Astrocyte (in vitro differentiated cells and primary cell): Measurements from ENCODE around the gene AIFM2. TPM values are rescaled to one million over a fixed set of nuclear protein-coding genes. Genes with fewer than 3 reads are reported as not detected.

Experiments
- DNase-seq: peaks from one replicate; pipeline ENCODE4 v3.0.0-alpha.2; 2010; ENCODE audit warnings: low read depth
- FAIRE-seq: peaks from 2 replicates; lab custom pipeline; 2011; peaks lifted over from hg19 to GRCh38; lab: Jason Lieb, UNC
- H2AFZ ChIP-seq: 2 replicates; pipeline ENCODE4 v1.6.0; 2012; ENCODE audit warnings: low read depth, low read length, inconsistent platforms
- H3K27ac ChIP-seq: 2 replicates; pipeline ENCODE4 v1.5.1; 2011; ENCODE audit warnings: low read depth, low read length, inconsistent platforms
- H3K27me3 ChIP-seq: 2 replicates; pipeline ENCODE4 v1.6.0; 2011; ENCODE audit warnings: low read length, inconsistent platforms; ENCODE audit not compliant: insufficient read depth
- H3K36me3 ChIP-seq: 2 replicates; pipeline ENCODE4 v1.5.1; 2011; ENCODE audit warnings: low read length, inconsistent platforms; ENCODE audit not compliant: insufficient read depth
- H3K4me1 ChIP-seq: 2 replicates; pipeline ENCODE4 v1.5.1; 2011; ENCODE audit warnings: low read length, inconsistent platforms; ENCODE audit not compliant: insufficient read depth
- H3K4me2 ChIP-seq: 2 replicates; pipeline ENCODE4 v1.6.0; 2012; ENCODE audit warnings: low read length, inconsistent platforms
- H3K4me3 ChIP-seq: 2 replicates; pipeline ENCODE4 v1.5.1; 2011; ENCODE audit warnings: low read depth, mild to moderate bottlenecking, low read length, inconsistent platforms; ENCODE audit not compliant: insufficient read depth
- H3K79me2 ChIP-seq: 2 replicates; pipeline ENCODE4 v1.6.0; 2012; ENCODE audit warnings: mild to moderate bottlenecking, low read length, inconsistent platforms; ENCODE audit not compliant: insufficient read depth
- H3K9ac ChIP-seq: 2 replicates; pipeline ENCODE4 v1.6.0; 2012; ENCODE audit warnings: mild to moderate bottlenecking, low read length, inconsistent platforms
- H3K9me3 ChIP-seq: 2 replicates; pipeline ENCODE4 v1.5.1; 2012; ENCODE audit warnings: low read depth, mild to moderate bottlenecking, low read length, inconsistent platforms; ENCODE audit not compliant: insufficient read depth
- H4K20me1 ChIP-seq: 2 replicates; pipeline ENCODE4 v1.6.0; 2012; ENCODE audit warnings: low read length, inconsistent platforms; ENCODE audit not compliant: insufficient read depth
- H3K27ac Mint-ChIP-seq: one replicate; pipeline ENCODE4 v1.8.0; 2021; ENCODE audit warnings: mild to moderate bottlenecking, mixed read lengths; ENCODE audit not compliant: unreplicated experiment
- H3K27me3 Mint-ChIP-seq: one replicate; pipeline ENCODE4 v1.8.0; 2021; ENCODE audit warnings: low read depth, mixed read lengths; ENCODE audit not compliant: unreplicated experiment
- H3K36me3 Mint-ChIP-seq: one replicate; pipeline ENCODE4 v1.8.0; 2021; ENCODE audit warnings: low read depth, mixed read lengths; ENCODE audit not compliant: unreplicated experiment
- H3K4me1 Mint-ChIP-seq: one replicate; pipeline ENCODE4 v1.8.0; 2021; ENCODE audit warnings: low read depth, mixed read lengths; ENCODE audit not compliant: unreplicated experiment
- H3K4me3 Mint-ChIP-seq: one replicate; pipeline ENCODE4 v1.8.0; 2021; ENCODE audit warnings: mild to moderate bottlenecking, moderate library complexity, mixed read lengths; ENCODE audit not compliant: unreplicated experiment
- H3K9me3 Mint-ChIP-seq: one replicate; pipeline ENCODE4 v1.8.0; 2021; ENCODE audit warnings: mild to moderate bottlenecking, mixed read lengths; ENCODE audit not compliant: unreplicated experiment
- CTCF ChIP-seq: IDR thresholded peaks from 2 replicates; pipeline ENCODE4 v1.5.1; 2011; ENCODE audit warnings: low read depth, mild to moderate bottlenecking, inconsistent platforms, low read length, moderate library complexity; ENCODE audit not compliant: insufficient read depth
- EZH2 ChIP-seq: IDR thresholded peaks from 2 replicates; pipeline ENCODE4 v1.6.1; 2012; ENCODE audit warnings: mild to moderate bottlenecking, low read length, inconsistent platforms; ENCODE audit not compliant: insufficient read depth
- total RNA-seq: library from RNA; stranded (reverse); gene quantifications from 2 replicates; pipeline ENCODE4 v1.2.1, GENCODE V29; 2021

Gene AIFM2
- total RNA-seq, 1 donor from 2014 or later: 7.1 TPM

GRCh38 chr10:70122742-70123141 lies 9.9 kb downstream of the AIFM2 start:
- Histone ChIP-seq H3K27me3 (no peaks in the 10 kb centered on the region), H3K79me2 (no peaks in the 10 kb centered on the region), H3K9ac (no peak overlapping the region), H3K27ac (no peak overlapping the region), H4K20me1 (peaks cover 3% of the 10 kb centered on the region), H3K4me2 (no peak overlapping the region), H3K9me3 (no peaks in the 10 kb centered on the region), H3K4me1 (no peaks in the 10 kb centered on the region), H2AFZ (no peak overlapping the region), H3K36me3 (no peaks in the 10 kb centered on the region), H3K4me3 (no peak overlapping the region)
- no peak for FAIRE-seq
- Mint-ChIP-seq H3K4me1 (no peaks in the 10 kb centered on the region), H3K27ac (no peak overlapping the region), H3K36me3 (peaks cover 25% of the 10 kb centered on the region), H3K9me3 (peaks cover 2% of the 10 kb centered on the region), H3K27me3 (no peaks in the 10 kb centered on the region), H3K4me3 (no peak overlapping the region)
- DNase-seq: peak; percentile 31
- TF ChIP-seq CTCF (no peak), EZH2 (no peak)

- no peaks in the 10 kb centered on the region for H3K36me3 ChIP-seq
Measured at GRCh38 chr10:70121281-70121949, 11.2 kb downstream of the AIFM2 start.

More at GRCh38 chr10:70121281-70121949, 11.2 kb downstream of the AIFM2 start:
- H3K27ac ChIP-seq: no peak overlapping the region
- no peaks in the 10 kb centered on the region for H3K79me2 ChIP-seq
- no peak overlapping the region for H3K9ac ChIP-seq
- no peaks in the 10 kb centered on the region for H3K4me1 Mint-ChIP-seq
- no peak for FAIRE-seq
- no peak overlapping the region for H3K27ac Mint-ChIP-seq
- no peak overlapping the region for H3K4me3 ChIP-seq
- no peak for DNase-seq
- H3K4me3 Mint-ChIP-seq: no peak overlapping the region
- H4K20me1 ChIP-seq: peaks cover 5% of the 10 kb centered on the region
- TF ChIP-seq CTCF: no peak
- peaks cover 4% of the 10 kb centered on the region for H3K9me3 Mint-ChIP-seq
- H3K4me1 ChIP-seq: no peaks in the 10 kb centered on the region
- peaks cover 33% of the 10 kb centered on the region for H3K36me3 Mint-ChIP-seq
- H3K4me2 ChIP-seq: no peak overlapping the region
- H3K27me3 Mint-ChIP-seq: peaks cover 2% of the 10 kb centered on the region
- H3K27me3 ChIP-seq: no peaks in the 10 kb centered on the region
- H2AFZ ChIP-seq: no peak overlapping the region
- no peaks in the 10 kb centered on the region for H3K9me3 ChIP-seq
